GM19099 (cell line): Measurements from ENCODE around the gene HS3ST3B1.

Source experiments
- POLR2A ChIP-seq: IDR thresholded peaks from 3 replicates; pipeline ENCODE4 v1.6.1; 2011; ENCODE audit warnings: low read depth; ENCODE audit not compliant: insufficient read length; ENCODE audit errors: extremely low read depth

Gene HS3ST3B1

GRCh38 chr17:14359163-14360020 is 58.5 kb downstream of the HS3ST3B1 start:
- TF ChIP-seq POLR2A = no peak

- TF ChIP-seq POLR2A = no peak
Observed at GRCh38 chr17:14360856-14361255, 60.0 kb downstream of the HS3ST3B1 start.

- no peak for TF ChIP-seq POLR2A
Observed at GRCh38 chr17:14361470-14361869, 60.6 kb downstream of the HS3ST3B1 start.

- no peak for TF ChIP-seq POLR2A
Observed at GRCh38 chr17:14361945-14362508, 61.1 kb downstream of the HS3ST3B1 start.

- TF ChIP-seq POLR2A = no peak
Observed at GRCh38 chr17:14366199-14366598, 65.3 kb downstream of the HS3ST3B1 start.

GRCh38 chr17:14372461-14372860 is 71.6 kb downstream of the HS3ST3B1 start:
- no peak for TF ChIP-seq POLR2A

- TF ChIP-seq POLR2A = no peak
Observed at GRCh38 chr17:14372905-14373613, 72.2 kb downstream of the HS3ST3B1 start.

- TF ChIP-seq POLR2A = no peak
Observed at GRCh38 chr17:14373614-14374259, 72.9 kb downstream of the HS3ST3B1 start.

GRCh38 chr17:14374268-14374667 is 73.4 kb downstream of the HS3ST3B1 start:
- TF ChIP-seq POLR2A = no peak

- no peak for TF ChIP-seq POLR2A
Observed at GRCh38 chr17:14376666-14377065, 75.8 kb downstream of the HS3ST3B1 start.

- TF ChIP-seq POLR2A = no peak
Observed at GRCh38 chr17:14381606-14382005, 80.7 kb downstream of the HS3ST3B1 start.

GRCh38 chr17:14387036-14387435 is 86.2 kb downstream of the HS3ST3B1 start:
- no peak for TF ChIP-seq POLR2A

GRCh38 chr17:14389681-14390080 is 88.8 kb downstream of the HS3ST3B1 start:
- TF ChIP-seq POLR2A = no peak

- TF ChIP-seq POLR2A = no peak
Observed at GRCh38 chr17:14393723-14394122, 92.8 kb downstream of the HS3ST3B1 start.

GRCh38 chr17:14395255-14395654 is 94.4 kb downstream of the HS3ST3B1 start:
- no peak for TF ChIP-seq POLR2A
